ENCODE measurements around the gene HNRNPA2B1. TPM values are rescaled to one million over a fixed set of nuclear protein-coding genes. Genes with fewer than 3 reads are reported as not detected.
"Not testable (repeated sequence)": the region's sequence is repeated elsewhere in the genome, so short reads cannot be mapped to it uniquely, and the experiment has no call there.

The HNRNPA2B1 gene
- polyA plus RNA-seq, 12 donors: 126 to 1,068 (median 803) TPM

- DNase-seq: no peak
These were observed 13.9 kb downstream of the HNRNPA2B1 start for GRCh38 chr7:26186364-26187311.

- DNase-seq: no peak
These were observed 14.7 kb downstream of the HNRNPA2B1 start for GRCh38 chr7:26185844-26186180.

- DNase-seq: no peak
These were observed 15.3 kb downstream of the HNRNPA2B1 start for GRCh38 chr7:26185131-26185843.

GRCh38 chr7:26184281-26185101, 16.1 kb downstream of the HNRNPA2B1 start:
- not testable (repeated sequence) for DNase-seq

- no peak for DNase-seq
These were observed 16.8 kb downstream of the HNRNPA2B1 start for GRCh38 chr7:26183545-26184280.

- DNase-seq: no peak
These were observed 17.8 kb downstream of the HNRNPA2B1 start for GRCh38 chr7:26182706-26183105.

- DNase-seq: no peak
These were observed 18.3 kb downstream of the HNRNPA2B1 start for GRCh38 chr7:26182283-26182682.

GRCh38 chr7:26181474-26182227, 18.9 kb downstream of the HNRNPA2B1 start:
- DNase-seq: no peak

- DNase-seq: no peak
These were observed 19.8 kb downstream of the HNRNPA2B1 start for GRCh38 chr7:26180792-26181198.

- no peak for DNase-seq
These were observed 20.6 kb downstream of the HNRNPA2B1 start for GRCh38 chr7:26179826-26180497.

- DNase-seq: no peak
These were observed 21.1 kb downstream of the HNRNPA2B1 start for GRCh38 chr7:26179422-26179821.

- DNase-seq: no peak
These were observed 22.1 kb downstream of the HNRNPA2B1 start for GRCh38 chr7:26178272-26178960.

- not testable (repeated sequence) for DNase-seq
These were observed 23.3 kb downstream of the HNRNPA2B1 start for GRCh38 chr7:26177269-26177668.

GRCh38 chr7:26176696-26177095, 23.9 kb downstream of the HNRNPA2B1 start:
- DNase-seq: not testable (repeated sequence)

- not testable (repeated sequence) for DNase-seq
These were observed 24.6 kb downstream of the HNRNPA2B1 start for GRCh38 chr7:26175903-26176302.

- no peak for DNase-seq
These were observed 28.5 kb downstream of the HNRNPA2B1 start for GRCh38 chr7:26172048-26172447.

- DNase-seq: no peak
These were observed 28.9 kb downstream of the HNRNPA2B1 start for GRCh38 chr7:26171601-26172000.

- no peak for DNase-seq
These were observed 29.9 kb downstream of the HNRNPA2B1 start for GRCh38 chr7:26170663-26171062.

GRCh38 chr7:26169271-26169670, 31.3 kb downstream of the HNRNPA2B1 start:
- no peak for DNase-seq
